ENCODE results near the gene MOGAT3. TPM values are rescaled to one million over a fixed set of nuclear protein-coding genes. Genes with fewer than 3 reads are reported as not detected.

The MOGAT3 gene
- total and polyA plus RNA-seq, 9 of the 15 experiments (the other 6 are each of a cell fraction or from before 2014, with no cell fraction given) = 0.07 to 0.17 (median 0.13) TPM; not detected in 6

DNA sequence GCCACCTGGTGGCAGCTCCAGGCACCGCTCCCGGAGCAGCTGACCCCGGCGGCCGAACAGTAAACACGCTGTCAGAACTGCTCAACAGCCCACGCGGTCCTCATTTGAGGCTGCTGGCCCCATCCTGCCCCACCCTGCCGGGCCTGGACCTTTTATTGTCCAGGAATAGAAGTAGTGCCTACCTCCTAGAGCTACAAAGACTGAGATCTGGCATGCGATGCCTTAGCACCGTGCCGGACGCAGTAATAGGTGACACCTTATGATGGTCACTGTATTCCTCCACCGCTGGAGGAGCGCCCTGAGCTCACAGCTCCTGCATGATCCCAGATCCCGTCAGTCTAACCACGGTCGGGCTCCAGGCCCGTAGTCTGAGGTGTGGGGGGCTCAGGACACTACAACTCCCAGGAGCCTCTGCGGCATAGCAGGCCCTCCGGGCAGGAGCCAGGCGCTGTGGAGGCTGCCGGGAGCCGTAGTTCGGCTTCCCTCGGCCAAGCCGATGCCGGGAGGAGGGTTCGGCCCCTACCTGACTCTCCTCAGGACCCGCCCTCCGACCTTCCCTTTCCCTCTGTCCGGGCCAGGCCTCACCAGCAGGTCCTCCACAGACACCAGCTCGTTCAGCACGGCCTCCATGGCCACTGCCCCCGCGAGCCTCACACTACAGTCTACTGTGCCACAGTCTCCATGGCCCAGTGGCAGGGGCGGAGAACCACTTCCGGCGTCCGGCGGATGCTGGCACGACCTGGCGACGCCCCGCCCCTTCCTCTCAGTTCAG, 43.7 kb upstream of the MOGAT3 start, which contains the start of gene FIS1 (continued):
- TF ChIP-seq MEIS2 (IDR thresholded peaks at IDR 0.05; ENCODE audit: partially characterized antibody) = peak; percentile 20
- no peak for TF ChIP-seq GTF2E2 (tag; IDR thresholded peaks at IDR 0.05)
- no peak for TF ChIP-seq ZNF212 (CRISPR knock-in tag; IDR thresholded peaks at IDR 0.05)
- TF ChIP-seq, protein P1, sequence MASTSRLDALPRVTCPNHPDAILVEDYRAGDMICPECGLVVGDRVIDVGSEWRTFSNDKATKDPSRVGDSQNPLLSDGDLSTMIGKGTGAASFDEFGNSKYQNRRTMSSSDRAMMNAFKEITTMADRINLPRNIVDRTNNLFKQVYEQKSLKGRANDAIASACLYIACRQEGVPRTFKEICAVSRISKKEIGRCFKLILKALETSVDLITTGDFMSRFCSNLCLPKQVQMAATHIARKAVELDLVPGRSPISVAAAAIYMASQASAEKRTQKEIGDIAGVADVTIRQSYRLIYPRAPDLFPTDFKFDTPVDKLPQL (IDR thresholded peaks at IDR 0.05; ENCODE audit: extremely low read depth, insufficient read length) = no peak
- TF ChIP-seq ZNF41 (CRISPR knock-in tag; conservative IDR thresholded peaks at IDR 0.05) = no peak
- peak; percentile 69; the same call in 1 of the 2 replicates for TF ChIP-seq DIDO1 (tag; IDR thresholded peaks at IDR 0.05; ENCODE audit: low read depth)
- peak; percentile 10; the same call in 1 of the 2 replicates for TF ChIP-seq CEBPG (CRISPR knock-in tag; IDR thresholded peaks at IDR 0.05)
- no peak for TF ChIP-seq CEBPG (tag; conservative IDR thresholded peaks at IDR 0.05 in 1 of 2, IDR thresholded peaks at IDR 0.05 in 1 of 2)
- peak; percentile 68 for TF ChIP-seq MBD2 (IDR thresholded peaks at IDR 0.05; ENCODE audit: borderline replicate concordance, low read depth)
- TF ChIP-seq HDAC8 (tag; IDR thresholded peaks at IDR 0.05) = no peak
- TF ChIP-seq, protein P2, sequence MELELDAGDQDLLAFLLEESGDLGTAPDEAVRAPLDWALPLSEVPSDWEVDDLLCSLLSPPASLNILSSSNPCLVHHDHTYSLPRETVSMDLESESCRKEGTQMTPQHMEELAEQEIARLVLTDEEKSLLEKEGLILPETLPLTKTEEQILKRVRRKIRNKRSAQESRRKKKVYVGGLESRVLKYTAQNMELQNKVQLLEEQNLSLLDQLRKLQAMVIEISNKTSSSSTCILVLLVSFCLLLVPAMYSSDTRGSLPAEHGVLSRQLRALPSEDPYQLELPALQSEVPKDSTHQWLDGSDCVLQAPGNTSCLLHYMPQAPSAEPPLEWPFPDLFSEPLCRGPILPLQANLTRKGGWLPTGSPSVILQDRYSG (tag; conservative IDR thresholded peaks at IDR 0.05; ENCODE audit: low read depth) = peak; percentile 26; the same call in 1 of the 2 replicates
- no peak for TF ChIP-seq ZNF79 (CRISPR knock-in tag; IDR thresholded peaks at IDR 0.05; ENCODE audit: low read depth)
- TF ChIP-seq BRD9 (IDR thresholded peaks at IDR 0.05; ENCODE audit: low read depth, partially characterized antibody) = no peak
- TF ChIP-seq ELF4 (CRISPR knock-in tag; IDR thresholded peaks at IDR 0.05) = peak; percentile 37; the same call in 1 of the 2 replicates
- TF ChIP-seq NR2C1 (IDR thresholded peaks at IDR 0.05) = peak; percentile 90
- peak; percentile 91 for TF ChIP-seq NR2C1 (tag; IDR thresholded peaks at IDR 0.05)
- TF ChIP-seq KLF16 (IDR thresholded peaks at IDR 0.05) = no peak
- peak; percentile 96 for TF ChIP-seq POLR2AphosphoS2 (IDR thresholded peaks at IDR 0.05; ENCODE audit: low read length)
- TF ChIP-seq CBX3 (IDR thresholded peaks at IDR 0.05; ENCODE audit: borderline replicate concordance in 1 of 2, low read length in 2 of 2) = peak in 1 of 2 experiments; percentile 81; a peak in 1 of 3 replicates
- no peak for TF ChIP-seq ZFPM2 (CRISPR knock-in tag; IDR thresholded peaks at IDR 0.05)
- no peak for TF ChIP-seq RFX1 (IDR thresholded peaks at IDR 0.05)
- TF ChIP-seq FOXP1 (CRISPR knock-in tag; IDR thresholded peaks at IDR 0.05) = peak; percentile 79; the same call in 1 of the 2 replicates
- TF ChIP-seq, protein P3, sequence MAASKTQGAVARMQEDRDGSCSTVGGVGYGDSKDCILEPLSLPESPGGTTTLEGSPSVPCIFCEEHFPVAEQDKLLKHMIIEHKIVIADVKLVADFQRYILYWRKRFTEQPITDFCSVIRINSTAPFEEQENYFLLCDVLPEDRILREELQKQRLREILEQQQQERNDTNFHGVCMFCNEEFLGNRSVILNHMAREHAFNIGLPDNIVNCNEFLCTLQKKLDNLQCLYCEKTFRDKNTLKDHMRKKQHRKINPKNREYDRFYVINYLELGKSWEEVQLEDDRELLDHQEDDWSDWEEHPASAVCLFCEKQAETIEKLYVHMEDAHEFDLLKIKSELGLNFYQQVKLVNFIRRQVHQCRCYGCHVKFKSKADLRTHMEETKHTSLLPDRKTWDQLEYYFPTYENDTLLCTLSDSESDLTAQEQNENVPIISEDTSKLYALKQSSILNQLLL (CRISPR knock-in tag; IDR thresholded peaks at IDR 0.05; ENCODE audit: borderline replicate concordance) = no peak
- TF ChIP-seq BACH1 (tag; IDR thresholded peaks at IDR 0.05) = no peak
- TF ChIP-seq, protein P4, sequence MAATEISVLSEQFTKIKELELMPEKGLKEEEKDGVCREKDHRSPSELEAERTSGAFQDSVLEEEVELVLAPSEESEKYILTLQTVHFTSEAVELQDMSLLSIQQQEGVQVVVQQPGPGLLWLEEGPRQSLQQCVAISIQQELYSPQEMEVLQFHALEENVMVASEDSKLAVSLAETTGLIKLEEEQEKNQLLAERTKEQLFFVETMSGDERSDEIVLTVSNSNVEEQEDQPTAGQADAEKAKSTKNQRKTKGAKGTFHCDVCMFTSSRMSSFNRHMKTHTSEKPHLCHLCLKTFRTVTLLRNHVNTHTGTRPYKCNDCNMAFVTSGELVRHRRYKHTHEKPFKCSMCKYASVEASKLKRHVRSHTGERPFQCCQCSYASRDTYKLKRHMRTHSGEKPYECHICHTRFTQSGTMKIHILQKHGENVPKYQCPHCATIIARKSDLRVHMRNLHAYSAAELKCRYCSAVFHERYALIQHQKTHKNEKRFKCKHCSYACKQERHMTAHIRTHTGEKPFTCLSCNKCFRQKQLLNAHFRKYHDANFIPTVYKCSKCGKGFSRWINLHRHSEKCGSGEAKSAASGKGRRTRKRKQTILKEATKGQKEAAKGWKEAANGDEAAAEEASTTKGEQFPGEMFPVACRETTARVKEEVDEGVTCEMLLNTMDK (IDR thresholded peaks at IDR 0.05; ENCODE audit: borderline replicate concordance, insufficient read depth, low read depth, low read length, poor library complexity, severe bottlenecking) = peak; percentile 93

Data from K562 (cell line).